Measurements from ENCODE around the gene BSPH1. TPM values are rescaled to one million over a fixed set of nuclear protein-coding genes. Genes with fewer than 3 reads are reported as not detected.
"Not testable (repeated sequence)": the region's sequence is repeated elsewhere in the genome, so short reads cannot be mapped to it uniquely, and the experiment has no call there.

Gene BSPH1
- total RNA-seq, 2 experiments from 2014 or later = not detected

GRCh38 chr19:47952132-47952531 is 39.8 kb downstream of the BSPH1 start:
- H3K9me2 ChIP-seq (ENCODE audit: insufficient read depth, low read length); H3K9me3 ChIP-seq (ENCODE audit: low read length); H3K36me3 ChIP-seq (ENCODE audit: insufficient read depth, low read length); POLR2A ChIA-PET; CTCF ChIA-PET (ENCODE audit: unreplicated experiment); DNase-seq (ENCODE audit: low spot score); intact Hi-C loops (cut with micrococcal nuclease; ENCODE audit: unreplicated experiment); H2AFZ ChIP-seq (ENCODE audit: low read length); H4K20me1 ChIP-seq (ENCODE audit: insufficient read depth, low read length); H3K27ac ChIP-seq (ENCODE audit: low read depth, low read length, poor library complexity, severe bottlenecking); H3K79me2 ChIP-seq (ENCODE audit: insufficient read depth, low read depth, low read length); H3K4me2 ChIP-seq (ENCODE audit: low read length); H3K4me3 ChIP-seq (ENCODE audit: low read depth, low read length, poor library complexity, severe bottlenecking); BruUV-seq (replicated peaks); H3K4me1 ChIP-seq (ENCODE audit: insufficient read depth, low read length, poor library complexity, severe bottlenecking): not testable (repeated sequence)

GRCh38 chr19:47949852-47950521 is 42.0 kb downstream of the BSPH1 start:
- H3K27ac ChIP-seq (ENCODE audit: low read depth, low read length, poor library complexity, severe bottlenecking); H3K36me3 ChIP-seq (ENCODE audit: insufficient read depth, low read length); H3K4me1 ChIP-seq (ENCODE audit: insufficient read depth, low read length, poor library complexity, severe bottlenecking); H3K79me2 ChIP-seq (ENCODE audit: insufficient read depth, low read depth, low read length); DNase-seq (ENCODE audit: low spot score); H3K4me3 ChIP-seq (ENCODE audit: low read depth, low read length, poor library complexity, severe bottlenecking); H4K20me1 ChIP-seq (ENCODE audit: insufficient read depth, low read length); H3K9me2 ChIP-seq (ENCODE audit: insufficient read depth, low read length); H3K9me3 ChIP-seq (ENCODE audit: low read length); H3K4me2 ChIP-seq (ENCODE audit: low read length); POLR2A ChIA-PET; intact Hi-C loops (cut with micrococcal nuclease; ENCODE audit: unreplicated experiment); H2AFZ ChIP-seq (ENCODE audit: low read length); BruUV-seq (replicated peaks); CTCF ChIA-PET (ENCODE audit: unreplicated experiment): not testable (repeated sequence)
- TF ChIP-seq CTCF (conservative IDR thresholded peaks at IDR 0.05; ENCODE audit: low read length) = peak; percentile 59

GRCh38 chr19:47928581-47928980 is 63.4 kb downstream of the BSPH1 start:
- H3K4me2 ChIP-seq (ENCODE audit: low read length); H3K9me2 ChIP-seq (ENCODE audit: insufficient read depth, low read length); POLR2A ChIA-PET; CTCF ChIA-PET (ENCODE audit: unreplicated experiment); H3K36me3 ChIP-seq (ENCODE audit: insufficient read depth, low read length); H3K4me3 ChIP-seq (ENCODE audit: low read depth, low read length, poor library complexity, severe bottlenecking); H3K27ac ChIP-seq (ENCODE audit: low read depth, low read length, poor library complexity, severe bottlenecking); intact Hi-C loops (cut with micrococcal nuclease; ENCODE audit: unreplicated experiment); BruUV-seq (replicated peaks); H3K4me1 ChIP-seq (ENCODE audit: insufficient read depth, low read length, poor library complexity, severe bottlenecking); H2AFZ ChIP-seq (ENCODE audit: low read length); H3K9me3 ChIP-seq (ENCODE audit: low read length); DNase-seq (ENCODE audit: low spot score); H4K20me1 ChIP-seq (ENCODE audit: insufficient read depth, low read length); H3K79me2 ChIP-seq (ENCODE audit: insufficient read depth, low read depth, low read length): not testable (repeated sequence)

- not testable (repeated sequence) for H3K4me3 ChIP-seq (ENCODE audit: low read depth, low read length, poor library complexity, severe bottlenecking); DNase-seq (ENCODE audit: low spot score)
Observed at GRCh38 chr19:47920107-47920506, 71.9 kb downstream of the BSPH1 start.

More at GRCh38 chr19:47920107-47920506, 71.9 kb downstream of the BSPH1 start:
- H3K9me2 ChIP-seq (ENCODE audit: insufficient read depth, low read length); intact Hi-C loops (cut with micrococcal nuclease; ENCODE audit: unreplicated experiment); H3K4me2 ChIP-seq (ENCODE audit: low read length); H3K27ac ChIP-seq (ENCODE audit: low read depth, low read length, poor library complexity, severe bottlenecking); BruUV-seq (replicated peaks); POLR2A ChIA-PET; H2AFZ ChIP-seq (ENCODE audit: low read length); CTCF ChIA-PET (ENCODE audit: unreplicated experiment); H3K79me2 ChIP-seq (ENCODE audit: insufficient read depth, low read depth, low read length); H3K4me1 ChIP-seq (ENCODE audit: insufficient read depth, low read length, poor library complexity, severe bottlenecking); H4K20me1 ChIP-seq (ENCODE audit: insufficient read depth, low read length); H3K36me3 ChIP-seq (ENCODE audit: insufficient read depth, low read length); H3K9me3 ChIP-seq (ENCODE audit: low read length): not testable (repeated sequence)

Other genes with a start within 250 kb of the BSPH1 start
- 282 and 296 TPM in 2 replicates for gene NOP53, start 246.6 kb downstream of the BSPH1 start, total RNA-seq (2014; rRNA removed; shearing (Covaris generic))
- gene NOP53, start 246.6 kb downstream of the BSPH1 start, total RNA-seq (2022) = 212 and 302 TPM in 2 replicates
- 83.1 and 95.5 TPM in 2 replicates for gene SELENOW, start 213.5 kb downstream of the BSPH1 start, total RNA-seq (2014; rRNA removed; shearing (Covaris generic))
- gene SELENOW, start 213.5 kb downstream of the BSPH1 start, total RNA-seq (2022) = 29.9 and 31.2 TPM in 2 replicates
- gene TPRX1, start 187.6 kb downstream of the BSPH1 start, total RNA-seq (2014; rRNA removed; shearing (Covaris generic)) = not detected in 2 replicates
- not detected in 2 replicates for gene TPRX1, start 187.6 kb downstream of the BSPH1 start, total RNA-seq (2022)
- not detected in 2 replicates for gene CRX, start 170.2 kb downstream of the BSPH1 start, total RNA-seq (2014; rRNA removed; shearing (Covaris generic))
- 0.11 TPM in 1 of 2 replicates, not detected in the other for gene CRX, start 170.2 kb downstream of the BSPH1 start, total RNA-seq (2022)
- gene TPRX2, start 132.9 kb downstream of the BSPH1 start, total RNA-seq (2014; rRNA removed; shearing (Covaris generic)) = not detected in 2 replicates
- gene TPRX2, start 132.9 kb downstream of the BSPH1 start, total RNA-seq (2022) = not detected in 2 replicates
- not detected in 2 replicates for gene SULT2A1, start 105.9 kb downstream of the BSPH1 start, total RNA-seq (2014; rRNA removed; shearing (Covaris generic))
- not detected in 2 replicates for gene SULT2A1, start 105.9 kb downstream of the BSPH1 start, total RNA-seq (2022)
- not detected in 2 replicates for gene ELSPBP1, start 2.5 kb upstream of the BSPH1 start, total RNA-seq (2014; rRNA removed; shearing (Covaris generic))
- gene ELSPBP1, start 2.5 kb upstream of the BSPH1 start, total RNA-seq (2022) = not detected in 2 replicates
- gene CABP5, start 51.9 kb upstream of the BSPH1 start, total RNA-seq (2014; rRNA removed; shearing (Covaris generic)) = not detected in 2 replicates
- gene CABP5, start 51.9 kb upstream of the BSPH1 start, total RNA-seq (2022) = not detected in 2 replicates
- 0.98 and 2.0 TPM in 2 replicates for gene PLA2G4C, start 118.6 kb upstream of the BSPH1 start, total RNA-seq (2014; rRNA removed; shearing (Covaris generic))
- 1.1 and 1.4 TPM in 2 replicates for gene PLA2G4C, start 118.6 kb upstream of the BSPH1 start, total RNA-seq (2022)
- gene LIG1, start 178.2 kb upstream of the BSPH1 start, total RNA-seq (2014; rRNA removed; shearing (Covaris generic)) = 279 and 291 TPM in 2 replicates
- 172 and 219 TPM in 2 replicates for gene LIG1, start 178.2 kb upstream of the BSPH1 start, total RNA-seq (2022)
- 3.2 and 4.5 TPM in 2 replicates for gene ZSWIM9, start 178.5 kb upstream of the BSPH1 start, total RNA-seq (2014; rRNA removed; shearing (Covaris generic))
- 10.5 and 12.0 TPM in 2 replicates for gene ZSWIM9, start 178.5 kb upstream of the BSPH1 start, total RNA-seq (2022)